Small intestine (tissue), 7 donors: ENCODE results near the gene LGI2. TPM values are rescaled to one million over a fixed set of nuclear protein-coding genes. Genes with fewer than 3 reads are reported as not detected.

ENCODE experiments used
- DNase-seq, 2 donors: peaks; one replicate each; pipeline versions ENCODE4 v3.0.0 to v3.0.0-alpha.2; 2013
- FAIRE-seq: peaks from 2 replicates; lab custom pipeline; 2012; peaks lifted over from hg19 to GRCh38; lab: Jason Lieb, UNC
- H3K27ac ChIP-seq, 3 donors: one replicate each; pipeline ENCODE4 v1.5.1; 2013; ENCODE audit warnings: low read length in 2 of 3, mild to moderate bottlenecking in 2 of 3, control low read depth in 1 of 3, inconsistent platforms in 1 of 3, low read depth in 1 of 3, moderate library complexity in 1 of 3
- H3K27me3 ChIP-seq, 3 donors: one replicate each; pipeline ENCODE4 v1.6.1; 2013; ENCODE audit warnings: low read length in 3 of 3, inconsistent platforms in 1 of 3; ENCODE audit not compliant: control insufficient read depth in 3 of 3, insufficient read depth in 3 of 3
- H3K36me3 ChIP-seq, 3 donors: one replicate each; pipeline ENCODE4 v1.6.1; 2013; ENCODE audit warnings: low read length in 3 of 3, inconsistent platforms in 1 of 3, low read depth in 1 of 3, mild to moderate bottlenecking in 1 of 3, moderate library complexity in 1 of 3; ENCODE audit not compliant: control insufficient read depth in 3 of 3, insufficient read depth in 2 of 3
- H3K4me1 ChIP-seq, 3 donors: one replicate each; pipeline ENCODE4 v1.6.1; 2013; ENCODE audit warnings: low read length in 2 of 3, inconsistent platforms in 1 of 3, low read depth in 1 of 3, mild to moderate bottlenecking in 1 of 3, moderate library complexity in 1 of 3; ENCODE audit not compliant: control insufficient read depth in 3 of 3, insufficient read depth in 2 of 3
- H3K4me3 ChIP-seq, 3 donors: one replicate each; pipeline ENCODE4 v1.5.1; 2013; ENCODE audit warnings: low read length in 3 of 3, control low read depth in 1 of 3, inconsistent platforms in 1 of 3, low read depth in 1 of 3, mild to moderate bottlenecking in 1 of 3, moderate library complexity in 1 of 3
- H3K9me3 ChIP-seq, 2 donors: one replicate each; pipeline ENCODE4 v1.6.1; 2013; ENCODE audit warnings: low read depth in 1 of 2, low read length in 1 of 2; ENCODE audit not compliant: control insufficient read depth in 2 of 2, insufficient read depth in 1 of 2
- WGBS, 3 donors: extraction: QIAGEN DNeasy Blood & Tissue Kit; methylation state at CpG; one replicate each; pipeline ENCODE4 v1.1.7; 2013; 5-methylcytosine and 5-hydroxymethylcytosine counted together
- polyA plus RNA-seq, 4 donors: library from polyadenylated mRNA; stranded (reverse) in 3 of 4; unstranded in 1 of 4; fragments of 200-250 nt in 3 of 4; fragments of 120-200 nt in 1 of 4; gene quantifications; one replicate each; pipeline versions ENCODE4 v1.2.1 to v1.2.3, GENCODE V29; 2013
- donor health status: healthy with polysubstance abuse.
- donor health status: control.
- donor health status: control.
- donor health status: Bipolar disorder and iron deficiency.
- donor health status: healthy.

The LGI2 gene
- polyA plus RNA-seq, 4 donors: 0.42 to 0.65 TPM; not detected in 2

GRCh38 chr4:24967346-24967745, 63.4 kb downstream of the LGI2 start:
- DNase-seq: no peak
- no peaks in the 10 kb centered on the region for H3K36me3 ChIP-seq
- H3K4me3 ChIP-seq: no peak overlapping the region
- peaks cover 0 to 2% (median 0%) of the 10 kb centered on the region in 3 donors for H3K27me3 ChIP-seq
- H3K27ac ChIP-seq: no peak overlapping the region
- 77 to 87% (median 81%) methylated on average over 4 of the region's 4 CpGs for WGBS, 3 donors
- no peak for FAIRE-seq
- peaks cover 0 to 16% of the 10 kb centered on the region in 2 donors for H3K9me3 ChIP-seq
- H3K4me1 ChIP-seq: no peaks in the 10 kb centered on the region

- Histone ChIP-seq H3K27me3 (peaks cover 0 to 2% (median 0%) of the 10 kb centered on the region in 3 donors), H3K9me3 (peaks cover 0 to 16% of the 10 kb centered on the region in 2 donors), H3K4me3 (no peak overlapping the region), H3K4me1 (no peaks in the 10 kb centered on the region), H3K36me3 (no peaks in the 10 kb centered on the region), H3K27ac (no peak overlapping the region)
- DNase-seq (no peak), FAIRE-seq (no peak)
- 59 to 84% (median 73%) methylated on average over 7 of the region's 7 CpGs for WGBS, 3 donors
Measured at GRCh38 chr4:24966076-24966475, 64.7 kb downstream of the LGI2 start.

- Histone ChIP-seq H3K27ac (no peak overlapping the region), H3K27me3 (peaks cover 0 to 2% (median 0%) of the 10 kb centered on the region in 3 donors), H3K4me1 (no peaks in the 10 kb centered on the region), H3K36me3 (no peaks in the 10 kb centered on the region), H3K4me3 (no peak overlapping the region), H3K9me3 (peaks cover 0 to 16% of the 10 kb centered on the region in 2 donors)
- DNase-seq (no peak), FAIRE-seq (no peak)
- WGBS, 3 donors: 66 to 85% (median 78%) methylated on average over 9 of the region's 9 CpGs
Measured at GRCh38 chr4:24965627-24966026, 65.1 kb downstream of the LGI2 start.

- H3K9me3 ChIP-seq: peaks cover 0 to 13% of the 10 kb centered on the region in 2 donors
- H3K4me1 ChIP-seq: no peaks in the 10 kb centered on the region
- no peak overlapping the region for H3K27ac ChIP-seq
- no peak overlapping the region for H3K4me3 ChIP-seq
- no peak for DNase-seq
- H3K27me3 ChIP-seq: peaks cover 0 to 2% (median 0%) of the 10 kb centered on the region in 3 donors
- FAIRE-seq: no peak
- WGBS, 3 donors: 38 to 58% (median 53%) methylated on average over 2 of the region's 2 CpGs
- H3K36me3 ChIP-seq: no peaks in the 10 kb centered on the region
Measured at GRCh38 chr4:24963277-24963676, 67.5 kb downstream of the LGI2 start.

- FAIRE-seq: no peak
- 76 to 91% (median 84%) methylated on average over 2 of the region's 2 CpGs for WGBS, 3 donors
Measured at GRCh38 chr4:24957886-24958285, 72.9 kb downstream of the LGI2 start.

GRCh38 chr4:24956763-24957162, 74.0 kb downstream of the LGI2 start:
- H3K27me3 ChIP-seq: no peaks in the 10 kb centered on the region
- FAIRE-seq: no peak
- no peak overlapping the region for H3K4me3 ChIP-seq
- H3K9me3 ChIP-seq: peaks cover 0 to 7% of the 10 kb centered on the region in 2 donors
- DNase-seq: no peak
- no peaks in the 10 kb centered on the region for H3K4me1 ChIP-seq
- H3K36me3 ChIP-seq: no peaks in the 10 kb centered on the region
- H3K27ac ChIP-seq: no peak overlapping the region
- 85 to 93% (median 89%) methylated on average over 2 of the region's 2 CpGs for whole genome bisulfite sequencing, 3 donors

More at GRCh38 chr4:24957886-24958285, 72.9 kb downstream of the LGI2 start:
- DNase-seq: no peak
- no peak overlapping the region for H3K4me3 ChIP-seq
- H3K4me1 ChIP-seq: no peaks in the 10 kb centered on the region
- no peak overlapping the region for H3K27ac ChIP-seq
- H3K27me3 ChIP-seq: no peaks in the 10 kb centered on the region
- H3K9me3 ChIP-seq: peaks cover 0 to 7% of the 10 kb centered on the region in 2 donors
- H3K36me3 ChIP-seq: no peaks in the 10 kb centered on the region

- Histone ChIP-seq H3K4me1 (no peaks in the 10 kb centered on the region), H3K27me3 (no peaks in the 10 kb centered on the region), H3K4me3 (no peak overlapping the region), H3K9me3 (peaks cover 0 to 7% of the 10 kb centered on the region in 2 donors), H3K27ac (no peak overlapping the region), H3K36me3 (no peaks in the 10 kb centered on the region)
- no peak for DNase-seq
- no peak for FAIRE-seq
- WGBS, 3 donors: 94 to 98% (median 97%) methylated on average over 2 of the region's 2 CpGs
Measured at GRCh38 chr4:24956091-24956490, 74.7 kb downstream of the LGI2 start.

- Histone ChIP-seq H3K27ac (no peak overlapping the region), H3K27me3 (peaks cover 0 to 6% (median 0%) of the 10 kb centered on the region in 3 donors), H3K9me3 (peaks cover 0 to 7% of the 10 kb centered on the region in 2 donors), H3K36me3 (no peaks in the 10 kb centered on the region), H3K4me3 (no peak overlapping the region), H3K4me1 (no peaks in the 10 kb centered on the region)
- no peak for DNase-seq
- no peak for FAIRE-seq
- WGBS, 3 donors: 80 to 85% (median 80%) methylated on average over 4 of the region's 4 CpGs
Measured at GRCh38 chr4:24952667-24953066, 78.1 kb downstream of the LGI2 start.

- no peaks in the 10 kb centered on the region for H3K36me3 ChIP-seq
- FAIRE-seq (no peak), DNase-seq (no peak)
- H3K27me3 ChIP-seq: peaks cover 0 to 6% (median 0%) of the 10 kb centered on the region in 3 donors
- peaks cover 0 to 7% of the 10 kb centered on the region in 2 donors for H3K9me3 ChIP-seq
- no peaks in the 10 kb centered on the region for H3K4me1 ChIP-seq
- no peak overlapping the region for H3K4me3 ChIP-seq
- H3K27ac ChIP-seq: no peak overlapping the region
Measured at GRCh38 chr4:24949970-24950369, 80.8 kb downstream of the LGI2 start.
